Esophagus muscularis mucosa (tissue), 4 donors: ENCODE results near the gene SNX7. TPM values are rescaled to one million over a fixed set of nuclear protein-coding genes. Genes with fewer than 3 reads are reported as not detected.

ENCODE experiments used
- DNase-seq: peaks from one replicate; pipeline ENCODE4 v3.0.0-alpha.2; 2017; ENCODE audit errors: extremely low spot score
- H3K27ac ChIP-seq, 4 donors: fragments of 200-600 bp; sonication (generic); replicated peaks in 1 of 4; 1 replicate in 3 of 4; 2 replicates in 1 of 4; pipeline ENCODE4 v1.5.1; 2016 to 2019; ENCODE audit warnings: mild to moderate bottlenecking in 1 of 4
- H3K27me3 ChIP-seq, 4 donors: fragments of 200-600 bp; sonication (generic); one replicate each; pipeline versions ENCODE4 v1.5.1 to v1.6.0; 2016 to 2019
- H3K36me3 ChIP-seq, 4 donors: fragments of 200-600 bp; sonication (generic); one replicate each; pipeline ENCODE4 v1.5.1; 2016 to 2019
- H3K4me1 ChIP-seq, 4 donors: fragments of 200-600 bp; sonication (generic); one replicate each; pipeline ENCODE4 v1.5.1; 2016 to 2019
- H3K4me3 ChIP-seq, 4 donors: fragments of 200-600 bp; sonication (generic); 1 replicate in 2 of 4; 2 replicates in 2 of 4; pipeline ENCODE4 v1.5.1; 2016 to 2019; ENCODE audit warnings: mild to moderate bottlenecking in 4 of 4, moderate library complexity in 1 of 4
- H3K9me3 ChIP-seq, 4 donors: fragments of 200-600 bp; sonication (generic); 1 replicate in 3 of 4; 2 replicates in 1 of 4; pipeline ENCODE4 v1.5.1; 2016 to 2019
- CTCF ChIP-seq, 3 experiments: fragments of 200-600 bp in 2 of 3; fragments of 450-650 bp in 1 of 3; sonication (generic) in 2 of 3; IDR thresholded peaks; one replicate each; pipeline ENCODE4 v1.5.1; 2017 to 2019; ENCODE audit warnings: antibody characterized with exemption in 3 of 3, mild to moderate bottlenecking in 2 of 3, moderate library complexity in 1 of 3
- EP300 ChIP-seq: sonication (generic); formaldehyde crosslinking; IDR thresholded peaks from one replicate; pipeline ENCODE4 v1.6.1; 2017; ENCODE audit warnings: antibody characterized with exemption
- POLR2A ChIP-seq: fragments of 450-650 bp; IDR thresholded peaks from one replicate; pipeline ENCODE4 v1.6.1; 2017; ENCODE audit warnings: antibody characterized with exemption, moderate library complexity, mild to moderate bottlenecking, low read depth
- POLR2AphosphoS5 ChIP-seq, 2 donors: sonication (generic); formaldehyde crosslinking; IDR thresholded peaks; one replicate each; pipeline ENCODE4 v1.6.1; 2017; ENCODE audit warnings: antibody characterized with exemption in 2 of 2
- WGBS: methylation state at CpG from one replicate; pipeline ENCODE4 v1.1.5; 2018; 5-methylcytosine and 5-hydroxymethylcytosine counted together
- intact Hi-C: fragments of 100-400 bp; cut with DNase I; formaldehyde crosslinking; loops from one replicate; pipeline ENCODE4 v1.15.1; 2023
- total RNA-seq, 4 donors: library from RNA; depleted of rRNA; stranded (reverse); fragments of >200 nt; gene quantifications; one replicate each; pipeline versions ENCODE4 v1.1.0 to v1.2.1, GENCODE V29; 2016

SNX7 gene
- total RNA-seq, 4 donors from 2014 or later: 27.5 to 40.5 (median 32.0) TPM

GRCh38 chr1:98692482-98692881 lies 31.0 kb downstream of the SNX7 start:
- DNase-seq: no peak
- H3K27me3 ChIP-seq: no peaks in the 10 kb centered on the region
- H3K27ac ChIP-seq: no peak overlapping the region
- no peaks in the 10 kb centered on the region for H3K4me1 ChIP-seq
- TF ChIP-seq POLR2A: no peak
- no peak for TF ChIP-seq POLR2AphosphoS5 (IDR thresholded peaks at IDR 0.05)
- TF ChIP-seq CTCF (IDR thresholded peaks at IDR 0.05): no peak
- TF ChIP-seq EP300: no peak
- 96% methylated on average over 2 of the region's 2 CpGs for WGBS
- peaks cover 0 to 20% (median 2%) of the 10 kb centered on the region in 4 donors for H3K36me3 ChIP-seq
- no peak overlapping the region for H3K4me3 ChIP-seq
- no peaks in the 10 kb centered on the region for H3K9me3 ChIP-seq
- intact Hi-C loops: no loop called here

GRCh38 chr1:98693385-98693784 lies 31.9 kb downstream of the SNX7 start:
- Histone ChIP-seq H3K27me3 (no peaks in the 10 kb centered on the region), H3K4me3 (no peak overlapping the region), H3K4me1 (no peaks in the 10 kb centered on the region), H3K27ac (no peak overlapping the region), H3K36me3 (peaks cover 0 to 16% (median 2%) of the 10 kb centered on the region in 4 donors), H3K9me3 (no peaks in the 10 kb centered on the region)
- no peak for DNase-seq
- no peak for TF ChIP-seq CTCF (IDR thresholded peaks at IDR 0.05)
- TF ChIP-seq POLR2AphosphoS5 (IDR thresholded peaks at IDR 0.05): no peak
- no peak for TF ChIP-seq EP300
- no peak for TF ChIP-seq POLR2A
- WGBS: 87% methylated on average over 2 of the region's 2 CpGs
- intact Hi-C loops: no loop called here

GRCh38 chr1:98696077-98696476 lies 34.6 kb downstream of the SNX7 start:
- WGBS: 97% methylated on average over 4 of the region's 4 CpGs
- no peak overlapping the region for H3K4me3 ChIP-seq
- intact Hi-C loops: no loop called here
- no peaks in the 10 kb centered on the region for H3K9me3 ChIP-seq
- no peaks in the 10 kb centered on the region for H3K27me3 ChIP-seq
- DNase-seq: no peak
- H3K4me1 ChIP-seq: no peaks in the 10 kb centered on the region
- TF ChIP-seq POLR2A (no peak), EP300 (no peak), POLR2AphosphoS5 (IDR thresholded peaks at IDR 0.05) (no peak), CTCF (IDR thresholded peaks at IDR 0.05) (no peak)
- no peak overlapping the region for H3K27ac ChIP-seq
- H3K36me3 ChIP-seq: peaks cover 0 to 28% (median 6%) of the 10 kb centered on the region in 4 donors

- no peaks in the 10 kb centered on the region for H3K27me3 ChIP-seq
- intact Hi-C loops: no loop called here
- peaks cover 0 to 29% (median 7%) of the 10 kb centered on the region in 4 donors for H3K36me3 ChIP-seq
- H3K27ac ChIP-seq: no peak overlapping the region
- TF ChIP-seq CTCF (IDR thresholded peaks at IDR 0.05): no peak
- no peak for TF ChIP-seq POLR2AphosphoS5 (IDR thresholded peaks at IDR 0.05)
- TF ChIP-seq EP300: no peak
- no peak for TF ChIP-seq POLR2A
- H3K4me3 ChIP-seq: no peak overlapping the region
- no peaks in the 10 kb centered on the region for H3K9me3 ChIP-seq
- 92% methylated on average over 1 of the region's 1 CpG for WGBS
- DNase-seq: no peak
- H3K4me1 ChIP-seq: no peaks in the 10 kb centered on the region
Measured at GRCh38 chr1:98697781-98698180, 36.3 kb downstream of the SNX7 start.

GRCh38 chr1:98698625-98699024 lies 37.1 kb downstream of the SNX7 start:
- Histone ChIP-seq H3K4me3 (no peak overlapping the region), H3K36me3 (peaks cover 0 to 32% (median 9%) of the 10 kb centered on the region in 4 donors), H3K9me3 (no peaks in the 10 kb centered on the region), H3K4me1 (no peaks in the 10 kb centered on the region), H3K27ac (no peak overlapping the region), H3K27me3 (no peaks in the 10 kb centered on the region)
- DNase-seq: no peak
- intact Hi-C loops: no loop called here
- no peak for TF ChIP-seq POLR2AphosphoS5 (IDR thresholded peaks at IDR 0.05)
- TF ChIP-seq EP300: no peak
- TF ChIP-seq POLR2A: no peak
- no peak for TF ChIP-seq CTCF (IDR thresholded peaks at IDR 0.05)
- WGBS: 94% methylated on average over 3 of the region's 3 CpGs
